ENCODE data around the gene ARL4C.

DNA sequence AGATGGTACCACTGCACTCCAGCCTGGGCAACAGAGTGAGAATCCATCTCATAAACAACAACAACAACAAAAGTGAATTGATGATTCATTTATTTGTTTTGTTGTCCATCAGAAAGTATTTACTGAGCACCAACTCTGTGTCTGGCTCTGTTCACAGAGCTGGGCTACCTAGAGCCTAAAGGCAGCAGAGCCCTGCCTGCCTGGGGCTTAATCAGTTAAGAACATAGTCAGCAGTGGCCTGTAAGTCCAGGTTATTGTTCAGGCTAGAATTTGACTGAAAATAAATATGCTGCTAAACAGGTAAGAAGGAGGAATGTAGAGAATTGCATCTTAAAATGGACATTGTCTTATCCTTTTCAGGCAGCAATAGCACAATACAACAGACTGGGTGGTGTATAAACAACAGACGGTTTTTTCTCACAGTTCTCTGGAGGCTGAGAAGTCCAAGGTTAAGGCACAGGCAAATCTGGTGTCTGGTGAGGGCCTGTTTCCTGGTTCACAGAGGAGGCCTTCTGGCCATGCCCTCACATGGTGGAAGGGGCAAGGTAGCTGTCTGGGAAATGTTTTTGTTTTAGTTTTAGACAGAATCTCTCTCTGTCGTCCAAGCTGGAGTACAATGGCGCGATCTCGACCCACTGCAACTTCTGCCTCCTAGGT is 22.2 kb upstream of the ARL4C start:
- TF ChIP-seq, protein P1, sequence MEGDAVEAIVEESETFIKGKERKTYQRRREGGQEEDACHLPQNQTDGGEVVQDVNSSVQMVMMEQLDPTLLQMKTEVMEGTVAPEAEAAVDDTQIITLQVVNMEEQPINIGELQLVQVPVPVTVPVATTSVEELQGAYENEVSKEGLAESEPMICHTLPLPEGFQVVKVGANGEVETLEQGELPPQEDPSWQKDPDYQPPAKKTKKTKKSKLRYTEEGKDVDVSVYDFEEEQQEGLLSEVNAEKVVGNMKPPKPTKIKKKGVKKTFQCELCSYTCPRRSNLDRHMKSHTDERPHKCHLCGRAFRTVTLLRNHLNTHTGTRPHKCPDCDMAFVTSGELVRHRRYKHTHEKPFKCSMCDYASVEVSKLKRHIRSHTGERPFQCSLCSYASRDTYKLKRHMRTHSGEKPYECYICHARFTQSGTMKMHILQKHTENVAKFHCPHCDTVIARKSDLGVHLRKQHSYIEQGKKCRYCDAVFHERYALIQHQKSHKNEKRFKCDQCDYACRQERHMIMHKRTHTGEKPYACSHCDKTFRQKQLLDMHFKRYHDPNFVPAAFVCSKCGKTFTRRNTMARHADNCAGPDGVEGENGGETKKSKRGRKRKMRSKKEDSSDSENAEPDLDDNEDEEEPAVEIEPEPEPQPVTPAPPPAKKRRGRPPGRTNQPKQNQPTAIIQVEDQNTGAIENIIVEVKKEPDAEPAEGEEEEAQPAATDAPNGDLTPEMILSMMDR (IDR thresholded peaks at IDR 0.05; ENCODE audit: poor library complexity) = no peak
- no peak for TF ChIP-seq EZH2phosphoT487 (IDR thresholded peaks at IDR 0.05; ENCODE audit: low read depth, severe bottlenecking, unreplicated experiment)

Measured in hepatocyte (in vitro differentiated cells).